Hepatocyte (in vitro differentiated cells): ENCODE results near the gene VPS16. TPM values are rescaled to one million over a fixed set of nuclear protein-coding genes. Genes with fewer than 3 reads are reported as not detected.

Experiments
- DNase-seq: peaks from one replicate; pipeline ENCODE4 v3.0.0-alpha.2; 2016; ENCODE audit warnings: low spot score
- H2AFZ ChIP-seq: fragments of 200-600 bp; sonication (generic); 2 replicates; pipeline ENCODE4 v1.6.0; 2016; ENCODE audit warnings: antibody characterized with exemption, mild to moderate bottlenecking
- H3K27ac ChIP-seq: fragments of 200-600 bp; sonication (generic); 2 replicates; pipeline ENCODE4 v1.5.1; 2016; ENCODE audit warnings: mild to moderate bottlenecking
- H3K27me3 ChIP-seq: fragments of 200-600 bp; sonication (generic); 2 replicates; pipeline ENCODE4 v1.6.1; 2016
- H3K36me3 ChIP-seq: fragments of 200-600 bp; sonication (generic); replicated peaks from 2 replicates; pipeline ENCODE4 v1.5.1; 2016; ENCODE audit warnings: low read depth; ENCODE audit not compliant: insufficient read depth
- H3K4me1 ChIP-seq: fragments of 200-600 bp; sonication (generic); 2 replicates; pipeline ENCODE4 v1.5.1; 2016; ENCODE audit warnings: mild to moderate bottlenecking, moderate library complexity; ENCODE audit not compliant: insufficient read depth
- H3K4me2 ChIP-seq: fragments of 200-600 bp; sonication (generic); 2 replicates; pipeline ENCODE4 v1.6.0; 2016
- H3K4me3 ChIP-seq: fragments of 200-600 bp; sonication (generic); 2 replicates; pipeline ENCODE4 v1.5.1; 2016; ENCODE audit warnings: mild to moderate bottlenecking
- H3K79me2 ChIP-seq: fragments of 200-600 bp; sonication (generic); 2 replicates; pipeline ENCODE4 v1.6.0; 2017; ENCODE audit warnings: mild to moderate bottlenecking
- H3K9me2 ChIP-seq: fragments of 200-600 bp; sonication (generic); replicated peaks from 2 replicates; pipeline ENCODE4 v1.6.0; 2017; ENCODE audit warnings: mild to moderate bottlenecking; ENCODE audit not compliant: insufficient read depth
- H3K9me3 ChIP-seq: fragments of 200-600 bp; sonication (generic); 2 replicates; pipeline ENCODE4 v1.5.1; 2016; ENCODE audit warnings: low read depth, mild to moderate bottlenecking
- H4K20me1 ChIP-seq: fragments of 200-600 bp; sonication (generic); 2 replicates; pipeline ENCODE4 v1.6.0; 2016; ENCODE audit warnings: mild to moderate bottlenecking; ENCODE audit not compliant: insufficient read depth, poor library complexity, severe bottlenecking
- EZH2 ChIP-seq: fragments of 200-600 bp; sonication (generic); IDR thresholded peaks from 2 replicates; pipeline ENCODE4 v1.6.1; 2016; ENCODE audit warnings: antibody characterized with exemption, mild to moderate bottlenecking, borderline replicate concordance
- EZH2phosphoT487 ChIP-seq: fragments of 200-600 bp; sonication (generic); IDR thresholded peaks from one replicate; pipeline ENCODE4 v1.6.1; 2018; ENCODE audit warnings: antibody characterized with exemption, mild to moderate bottlenecking, low read depth, moderate library complexity; ENCODE audit not compliant: unreplicated experiment, severe bottlenecking
- WGBS: methylation state at CpG from one replicate; pipeline ENCODE4 v1.1.6; 2016; ENCODE audit warnings: low lambda C conversion rate; ENCODE audit errors: missing lambda C conversion rate; 5-methylcytosine and 5-hydroxymethylcytosine counted together
- polyA plus RNA-seq: library from polyadenylated mRNA; unstranded; fragments of >200 nt; fragmentation: Nextera tagmentation; extraction: Ambion mirVana; gene quantifications from 2 replicates; pipeline ENCODE4 v1.2.1, GENCODE V29; 2016
- total RNA-seq: library from RNA; depleted of rRNA; stranded (reverse); fragments of >200 nt; gene quantifications from 2 replicates; pipeline ENCODE4 v1.2.3, GENCODE V29; 2014
- TF ChIP-seq, protein P1 (sequence below): fragments of 200-600 bp; sonication (generic); IDR thresholded peaks from 2 replicates; pipeline ENCODE4 v1.5.1; 2016; ENCODE audit warnings: antibody characterized with exemption, mild to moderate bottlenecking; ENCODE audit not compliant: poor library complexity

The VPS16 gene
- total and polyA plus RNA-seq, 2 experiments from 2014 or later, result 34.6 to 42.9 TPM

DNA sequence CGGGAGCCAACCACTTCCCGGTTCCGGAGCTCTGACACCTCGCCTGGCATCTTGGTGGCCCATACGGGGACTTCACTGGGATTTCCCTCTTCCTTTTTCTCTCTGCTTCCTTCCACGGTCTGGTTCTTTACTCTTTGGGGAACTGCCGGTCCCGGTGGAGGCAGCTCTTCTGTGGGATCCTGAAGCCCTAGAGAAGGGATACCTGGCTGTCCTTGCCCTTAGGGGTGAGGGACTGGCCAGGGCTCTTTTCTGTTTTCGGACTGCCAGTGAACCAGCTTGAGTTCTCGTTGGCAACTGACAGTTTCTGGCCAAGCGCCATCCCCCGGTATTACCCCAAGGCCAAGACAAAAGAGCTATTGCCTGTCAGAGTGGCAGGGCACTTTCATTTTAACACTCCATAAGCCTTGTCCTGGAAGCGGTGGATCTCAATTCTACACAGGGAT is 39.2 kb upstream of the VPS16 start:
- WGBS, result 13% methylated on average over 13 of the region's 13 CpGs
- no peaks in the 10 kb centered on the region for H3K9me2 ChIP-seq
- H2AFZ ChIP-seq, result peak overlapping the region; percentile 94
- H4K20me1 ChIP-seq, result no peaks in the 10 kb centered on the region
- peaks cover 66% of the 10 kb centered on the region for H3K27me3 ChIP-seq
- TF ChIP-seq EZH2phosphoT487, result no peak
- no peak for TF ChIP-seq EZH2
- TF ChIP-seq, protein P1, sequence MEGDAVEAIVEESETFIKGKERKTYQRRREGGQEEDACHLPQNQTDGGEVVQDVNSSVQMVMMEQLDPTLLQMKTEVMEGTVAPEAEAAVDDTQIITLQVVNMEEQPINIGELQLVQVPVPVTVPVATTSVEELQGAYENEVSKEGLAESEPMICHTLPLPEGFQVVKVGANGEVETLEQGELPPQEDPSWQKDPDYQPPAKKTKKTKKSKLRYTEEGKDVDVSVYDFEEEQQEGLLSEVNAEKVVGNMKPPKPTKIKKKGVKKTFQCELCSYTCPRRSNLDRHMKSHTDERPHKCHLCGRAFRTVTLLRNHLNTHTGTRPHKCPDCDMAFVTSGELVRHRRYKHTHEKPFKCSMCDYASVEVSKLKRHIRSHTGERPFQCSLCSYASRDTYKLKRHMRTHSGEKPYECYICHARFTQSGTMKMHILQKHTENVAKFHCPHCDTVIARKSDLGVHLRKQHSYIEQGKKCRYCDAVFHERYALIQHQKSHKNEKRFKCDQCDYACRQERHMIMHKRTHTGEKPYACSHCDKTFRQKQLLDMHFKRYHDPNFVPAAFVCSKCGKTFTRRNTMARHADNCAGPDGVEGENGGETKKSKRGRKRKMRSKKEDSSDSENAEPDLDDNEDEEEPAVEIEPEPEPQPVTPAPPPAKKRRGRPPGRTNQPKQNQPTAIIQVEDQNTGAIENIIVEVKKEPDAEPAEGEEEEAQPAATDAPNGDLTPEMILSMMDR, result no peak
- H3K36me3 ChIP-seq, result no peaks in the 10 kb centered on the region
- H3K4me1 ChIP-seq, result peaks cover 3% of the 10 kb centered on the region
- H3K27ac ChIP-seq, result peak overlapping the region; percentile 89
- H3K9me3 ChIP-seq, result no peaks in the 10 kb centered on the region
- DNase-seq, result no peak
- H3K79me2 ChIP-seq, result no peaks in the 10 kb centered on the region
- H3K4me3 ChIP-seq, result no peak overlapping the region
- H3K4me2 ChIP-seq, result peak overlapping the region; percentile 81

DNA sequence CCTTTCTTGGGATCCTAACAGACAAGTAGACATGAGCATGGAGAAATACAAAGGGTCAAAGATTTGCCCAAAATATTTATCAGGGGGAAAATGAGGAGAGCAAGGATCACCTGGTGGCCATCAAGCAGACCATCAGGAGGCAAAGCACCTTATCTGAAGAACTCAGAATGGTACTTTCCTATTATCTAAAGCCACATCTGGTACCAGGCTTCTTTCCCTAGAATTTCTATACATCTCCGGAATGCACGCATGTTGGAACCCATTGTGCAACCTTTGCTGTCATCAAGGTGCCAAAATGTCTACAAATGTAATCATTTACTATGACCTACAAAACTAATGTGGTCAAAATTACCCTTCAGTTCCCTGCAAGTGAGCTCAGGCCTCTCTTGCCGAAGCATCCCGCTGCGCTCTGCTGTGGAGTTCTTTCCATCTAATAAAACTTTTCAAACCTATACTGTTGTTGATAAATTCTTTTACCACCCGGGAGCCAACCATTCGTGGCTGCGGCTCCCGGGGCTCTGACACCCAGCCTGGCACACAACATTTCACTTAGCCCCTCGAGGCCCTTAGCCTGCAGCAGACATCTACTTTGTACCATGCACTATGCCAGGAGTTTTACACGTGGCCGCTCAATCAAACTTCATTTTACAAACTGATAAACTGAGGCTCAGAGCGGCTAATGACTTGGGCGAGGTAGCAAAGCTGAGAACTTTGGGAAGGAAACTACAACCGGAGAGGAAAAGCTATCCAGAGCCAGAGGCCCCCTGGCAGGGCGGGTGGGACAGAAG is 36.3 kb upstream of the VPS16 start:
- Histone ChIP-seq H3K4me3 (no peak overlapping the region), H3K27me3 (peaks cover 82% of the 10 kb centered on the region), H3K4me1 (peaks cover 3% of the 10 kb centered on the region), H3K9me2 (no peaks in the 10 kb centered on the region), H2AFZ (no peak overlapping the region), H4K20me1 (no peaks in the 10 kb centered on the region), H3K9me3 (no peaks in the 10 kb centered on the region), H3K79me2 (no peaks in the 10 kb centered on the region), H3K36me3 (no peaks in the 10 kb centered on the region), H3K4me2 (peak overlapping the region; percentile 44), H3K27ac (no peak overlapping the region)
- TF ChIP-seq EZH2 (no peak), EZH2phosphoT487 (no peak)
- TF ChIP-seq, protein P1, result no peak
- no peak for DNase-seq
- 57% methylated on average over 16 of the region's 16 CpGs for WGBS

DNA sequence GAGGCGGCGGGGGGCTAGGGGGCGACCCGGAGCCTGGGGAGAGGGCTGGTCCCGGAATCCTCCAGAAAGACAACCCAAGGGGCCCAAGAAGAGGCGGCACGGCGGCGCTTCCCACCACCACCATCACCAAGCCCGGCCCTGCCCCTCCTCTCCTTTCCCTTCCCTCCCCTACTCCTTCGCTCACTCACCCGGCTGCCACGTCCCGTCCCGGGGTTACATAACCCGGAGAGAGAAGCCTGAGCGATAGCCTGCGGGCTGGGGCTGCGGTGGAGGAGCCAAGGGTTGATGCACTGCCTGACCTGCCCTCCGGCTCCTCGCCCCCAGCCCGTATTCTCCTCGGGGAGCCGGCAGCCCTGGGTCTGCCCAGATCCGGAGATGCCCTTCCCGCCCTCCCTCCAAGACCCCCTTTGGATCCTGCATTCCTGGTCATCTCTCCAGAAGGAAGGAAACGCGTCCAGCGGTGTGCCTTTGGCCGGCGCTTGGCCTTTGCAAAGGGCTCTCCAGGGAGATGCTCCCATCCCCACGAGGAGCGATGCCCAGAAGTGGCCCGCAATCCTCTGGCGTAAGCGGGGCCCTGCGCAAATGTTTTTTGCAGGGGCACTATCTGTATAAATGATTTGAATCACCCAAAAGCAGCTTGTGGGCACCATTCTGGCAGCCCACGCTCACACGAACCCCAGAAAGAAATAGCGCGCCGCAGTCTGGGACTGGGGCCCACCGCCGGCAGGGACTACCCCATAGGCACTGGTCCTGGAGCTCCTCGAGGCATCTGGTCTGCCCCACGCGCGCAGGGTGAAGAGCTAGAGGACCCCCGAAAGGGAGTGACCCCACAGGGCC is 35.5 kb upstream of the VPS16 start:
- peaks cover under 1% of the 10 kb centered on the region for H3K4me1 ChIP-seq
- no peaks in the 10 kb centered on the region for H3K9me2 ChIP-seq
- peak overlapping the region; percentile 44 for H3K4me2 ChIP-seq
- DNase-seq, result no peak
- H3K27me3 ChIP-seq, result peaks cover 74% of the 10 kb centered on the region
- H3K4me3 ChIP-seq, result no peak overlapping the region
- H3K36me3 ChIP-seq, result no peaks in the 10 kb centered on the region
- H4K20me1 ChIP-seq, result no peaks in the 10 kb centered on the region
- no peak overlapping the region for H3K27ac ChIP-seq
- no peaks in the 10 kb centered on the region for H3K79me2 ChIP-seq
- TF ChIP-seq, protein P1, result no peak
- TF ChIP-seq EZH2phosphoT487 (no peak), EZH2 (no peak)
- 38% methylated on average over 40 of the region's 49 CpGs for WGBS
- H2AFZ ChIP-seq, result no peak overlapping the region
- no peaks in the 10 kb centered on the region for H3K9me3 ChIP-seq
